HG02798 (cell line): ENCODE results near the gene LANCL2.

Source experiments
- ATAC-seq: cut with Tn5 transposase; IDR thresholded peaks from one replicate; pipeline ENCODE4 v1.9.1; 2021; ENCODE audit warnings: mild to moderate bottlenecking; ENCODE audit not compliant: unreplicated experiment, poor library complexity

Gene LANCL2

DNA sequence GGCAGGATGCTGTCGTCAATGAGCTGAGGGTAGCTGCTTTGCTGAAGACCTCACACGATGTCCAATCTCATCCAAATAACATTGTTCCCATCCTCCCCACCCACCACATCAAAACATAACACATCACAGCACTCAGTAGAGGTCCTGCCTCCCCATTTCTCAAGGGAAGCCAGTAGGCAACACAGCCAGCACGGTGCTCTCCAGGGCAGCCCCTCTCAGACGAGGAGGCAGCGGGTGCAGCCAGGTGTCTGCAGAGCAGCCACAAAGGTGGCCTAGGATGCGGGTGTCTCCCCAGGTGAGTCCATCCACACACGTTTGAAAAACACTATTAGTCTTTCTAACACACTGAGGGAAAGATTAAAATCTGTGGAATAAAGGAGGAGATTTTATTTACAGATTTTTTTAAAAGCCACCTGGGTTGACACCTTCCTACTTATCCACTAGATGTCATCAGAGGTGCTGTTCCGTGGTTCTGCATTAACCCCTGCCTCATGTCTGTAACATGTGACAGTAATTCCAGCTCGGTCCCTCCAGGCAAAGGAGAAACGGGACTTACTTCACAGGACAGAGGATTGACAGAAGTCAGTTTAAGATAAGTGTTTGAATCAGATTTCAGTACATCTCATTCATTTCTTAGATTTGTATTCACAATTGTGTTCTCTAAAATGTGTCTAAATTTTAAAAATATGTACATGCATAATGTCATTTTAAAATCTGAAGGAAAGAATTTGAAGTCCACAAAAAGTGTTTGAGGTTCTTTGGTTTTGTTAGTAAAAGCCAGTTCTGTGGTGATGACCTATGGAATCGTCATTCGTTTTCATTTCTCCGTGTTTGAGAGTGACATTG is 68.0 kb downstream of the LANCL2 start:
- ATAC-seq, result peak; percentile 65

GRCh38 chr7:55435466-55435865 is 70.3 kb downstream of the LANCL2 start:
- ATAC-seq, result no peak

DNA sequence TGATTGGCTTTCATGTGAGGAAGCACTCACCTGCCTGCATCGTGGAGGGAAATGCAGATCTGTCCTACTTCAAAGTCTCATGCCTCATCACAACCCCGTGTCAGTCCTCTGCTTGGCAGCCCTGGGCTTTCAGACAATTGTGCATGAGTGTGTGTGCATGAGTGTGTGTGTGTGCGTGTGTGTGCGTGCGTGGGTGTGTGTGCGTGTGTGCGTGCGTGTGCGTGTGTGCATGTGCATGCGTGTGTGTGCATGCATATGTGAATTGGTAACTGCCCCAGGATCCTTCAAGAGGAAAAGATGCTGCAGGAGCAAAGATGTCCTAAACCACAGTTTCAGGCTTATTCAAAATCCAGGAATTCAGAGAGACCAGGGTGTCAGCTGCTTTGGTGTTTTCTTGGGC is 71.3 kb downstream of the LANCL2 start:
- ATAC-seq, result no peak

GRCh38 chr7:55437375-55437774 is 72.2 kb downstream of the LANCL2 start:
- no peak for ATAC-seq

- ATAC-seq, result no peak
Measured at GRCh38 chr7:55438085-55438756, 73.1 kb downstream of the LANCL2 start.

GRCh38 chr7:55438757-55439525 is 73.8 kb downstream of the LANCL2 start:
- no peak for ATAC-seq

GRCh38 chr7:55439627-55440026 is 74.5 kb downstream of the LANCL2 start:
- ATAC-seq, result no peak

DNA sequence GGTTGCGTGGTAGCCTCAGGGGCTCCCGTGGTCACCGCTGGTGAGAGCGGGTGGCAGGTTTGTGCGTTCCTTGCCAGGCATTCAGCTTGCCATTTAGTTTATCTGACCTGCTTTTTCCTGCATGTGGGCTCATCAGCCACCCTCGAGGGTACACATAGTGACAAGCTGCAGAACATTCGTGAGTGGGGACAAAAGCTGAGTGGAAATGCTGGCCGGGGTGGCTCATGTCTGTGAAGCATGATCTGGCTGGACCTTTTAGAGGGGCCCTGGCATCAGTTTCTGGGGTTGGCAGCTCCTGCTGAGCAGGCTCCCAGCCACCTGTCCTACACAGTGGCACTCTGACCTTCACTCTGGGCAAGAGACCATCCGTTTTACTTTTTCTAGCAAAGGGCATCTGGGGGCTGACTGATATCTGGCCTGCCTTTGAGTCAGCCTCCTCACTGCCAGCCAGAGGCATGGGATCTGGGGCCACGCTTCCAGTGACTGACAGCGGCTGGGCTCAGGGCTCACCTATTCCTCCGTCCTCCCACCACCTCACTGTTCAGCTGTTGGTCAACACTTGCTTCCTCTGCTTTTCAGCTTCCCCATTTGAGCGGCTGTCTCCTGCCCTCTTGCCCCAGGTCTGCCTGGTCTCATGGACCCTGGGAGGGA is 75.0 kb downstream of the LANCL2 start:
- ATAC-seq, result no peak

DNA sequence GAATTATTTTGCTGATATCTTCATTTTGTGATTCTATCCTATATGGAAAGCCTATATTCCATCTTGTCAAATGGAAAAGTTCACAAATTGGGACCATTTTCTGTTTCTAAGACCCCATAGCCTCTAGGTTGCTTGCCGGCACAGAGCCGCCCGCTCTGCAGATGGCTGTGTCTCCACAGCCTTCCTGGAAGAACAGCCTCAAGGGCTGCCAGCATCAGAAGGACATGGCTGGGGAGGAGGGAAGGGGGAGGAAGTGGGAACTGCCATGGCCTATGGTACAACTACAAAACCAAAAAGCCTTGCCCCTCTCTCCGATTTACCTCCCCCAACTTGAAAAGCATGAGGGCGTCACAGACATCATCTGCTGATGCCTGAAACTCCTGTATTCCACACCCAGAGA is 75.9 kb downstream of the LANCL2 start:
- no peak for ATAC-seq

DNA sequence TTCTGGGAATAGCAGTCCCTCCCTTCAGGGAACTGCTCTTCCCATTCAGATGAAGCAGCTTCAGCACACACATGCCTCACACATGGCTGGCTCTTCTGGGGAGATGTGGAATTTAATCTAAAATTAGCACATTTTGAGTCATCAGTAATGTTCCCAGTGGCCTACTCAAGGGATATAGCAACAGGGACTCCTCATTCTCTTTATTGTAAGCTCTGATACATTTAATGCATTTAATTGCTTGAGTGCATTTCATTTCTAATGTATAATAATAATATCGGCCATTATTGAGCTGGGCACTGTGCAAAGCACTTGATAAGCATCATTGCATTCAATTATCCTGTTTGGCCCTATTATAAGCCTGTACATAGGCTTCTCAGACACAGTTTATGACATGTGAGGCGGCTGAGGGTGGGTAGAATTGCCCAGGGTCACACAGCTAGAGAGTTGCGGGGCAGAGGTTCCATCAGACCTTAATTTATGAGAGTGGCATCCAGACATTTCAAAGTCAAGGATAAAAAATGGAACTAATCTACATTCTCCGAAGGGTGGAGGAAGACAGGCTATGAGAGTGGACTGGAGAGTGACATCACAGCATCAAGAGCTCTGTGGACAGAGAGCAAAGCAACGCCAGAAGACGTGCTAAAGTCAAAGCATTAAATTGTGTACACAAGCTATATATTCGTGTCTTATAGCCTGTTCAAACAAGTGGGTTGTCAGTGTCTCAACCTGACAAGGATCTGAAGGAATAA is 76.8 kb downstream of the LANCL2 start:
- no peak for ATAC-seq

DNA sequence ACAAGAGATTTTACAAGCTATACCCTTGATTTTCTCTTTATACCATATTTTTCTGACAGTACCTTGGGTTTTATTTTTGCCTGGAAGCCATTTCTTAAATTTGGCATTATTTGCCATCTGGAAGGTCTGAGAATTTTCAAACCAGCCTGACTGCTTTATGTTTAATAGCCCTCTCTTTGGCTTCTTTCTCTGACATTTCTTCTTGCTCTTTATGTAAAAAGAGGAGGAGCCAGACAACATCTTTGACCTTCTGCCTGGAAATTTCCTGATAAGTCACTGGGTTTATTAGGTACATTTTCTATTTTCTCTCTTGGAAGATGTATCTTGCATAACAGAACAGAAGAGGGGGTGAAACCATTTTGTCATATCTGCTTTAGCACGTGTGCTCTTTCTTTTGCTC is 79.6 kb downstream of the LANCL2 start:
- no peak for ATAC-seq

DNA sequence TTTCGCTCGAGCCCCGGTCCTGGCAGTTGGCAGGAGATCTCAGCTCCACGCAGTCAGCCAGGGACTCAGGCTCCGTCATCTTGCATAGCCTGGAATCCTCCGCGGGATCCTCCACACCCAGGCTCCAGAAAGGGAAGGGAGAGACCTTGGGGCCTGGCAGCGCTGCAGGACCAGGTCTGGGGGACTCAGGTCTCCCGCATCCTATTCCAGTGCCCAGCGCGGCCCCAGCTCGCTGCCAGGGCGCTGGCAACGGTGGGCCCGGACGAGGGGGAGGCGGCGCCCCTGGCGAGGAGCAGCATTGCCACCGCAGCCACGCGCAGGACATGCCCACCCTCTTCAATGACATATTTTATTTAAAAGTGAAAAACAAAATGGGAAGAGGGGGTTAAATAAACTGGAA is 83.4 kb downstream of the LANCL2 start:
- no peak for ATAC-seq

DNA sequence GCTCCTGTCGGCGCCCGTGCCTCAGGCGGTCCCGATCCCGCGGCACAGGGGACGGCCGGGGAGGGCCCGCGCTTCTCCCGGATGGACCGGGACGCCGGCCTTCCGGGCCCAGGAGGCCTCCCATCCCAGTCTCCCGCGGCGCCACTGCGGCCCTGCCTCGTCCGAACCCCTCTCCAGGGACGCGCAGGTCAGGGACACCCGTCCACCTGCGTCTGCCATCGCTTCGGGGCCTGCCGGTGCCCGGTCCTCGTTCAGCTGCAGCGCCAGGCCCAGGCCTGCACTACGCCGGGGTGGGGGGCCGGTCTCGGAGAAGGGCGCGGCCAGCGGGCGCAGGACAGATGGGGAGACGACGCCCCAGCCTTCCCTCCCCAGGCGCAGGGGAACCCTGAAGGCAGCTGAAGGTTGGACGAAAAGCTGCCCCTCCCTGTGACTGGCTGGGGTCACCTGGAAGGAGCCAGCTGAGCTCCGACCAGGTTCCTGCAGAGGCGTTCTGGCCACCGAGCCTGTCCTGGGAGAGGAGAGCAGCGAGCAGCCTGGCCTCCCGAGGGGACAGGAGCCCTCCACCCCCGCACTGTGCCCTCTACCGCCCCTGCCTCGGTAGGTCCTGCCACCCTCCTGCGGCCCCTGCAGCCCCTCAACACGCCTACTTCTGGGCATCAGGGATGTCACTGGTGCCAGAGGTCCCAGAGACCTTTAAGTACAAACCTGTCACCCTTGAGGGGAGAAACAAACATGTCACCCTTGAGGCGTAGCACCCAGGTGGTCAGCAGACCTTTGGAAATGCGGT is 84.3 kb downstream of the LANCL2 start:
- no peak for ATAC-seq

- no peak for ATAC-seq
Measured at GRCh38 chr7:55449992-55450535, 84.9 kb downstream of the LANCL2 start.

GRCh38 chr7:55452971-55453370 is 87.8 kb downstream of the LANCL2 start:
- no peak for ATAC-seq

DNA sequence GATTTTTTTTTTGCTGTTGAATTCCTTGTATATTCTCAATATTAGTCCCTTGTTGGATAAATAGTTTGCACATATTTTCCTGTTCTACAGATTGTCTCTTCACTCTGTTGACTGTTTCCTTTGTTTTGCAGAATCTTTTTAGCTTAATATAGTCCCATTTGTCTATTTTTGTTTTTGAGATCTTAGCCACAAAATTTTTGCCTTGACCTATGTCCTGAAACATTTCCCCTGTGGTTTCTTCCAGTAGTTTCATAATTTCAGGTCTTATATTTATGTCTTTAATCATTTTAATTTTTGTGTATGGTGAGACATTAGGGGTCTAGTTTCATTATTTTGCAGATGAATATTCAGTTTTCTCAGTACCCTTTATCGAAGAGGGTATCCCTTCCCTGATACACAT is 92.7 kb downstream of the LANCL2 start:
- no peak for ATAC-seq

- ATAC-seq, result no peak
Measured at GRCh38 chr7:55458351-55458750, 93.2 kb downstream of the LANCL2 start.

DNA sequence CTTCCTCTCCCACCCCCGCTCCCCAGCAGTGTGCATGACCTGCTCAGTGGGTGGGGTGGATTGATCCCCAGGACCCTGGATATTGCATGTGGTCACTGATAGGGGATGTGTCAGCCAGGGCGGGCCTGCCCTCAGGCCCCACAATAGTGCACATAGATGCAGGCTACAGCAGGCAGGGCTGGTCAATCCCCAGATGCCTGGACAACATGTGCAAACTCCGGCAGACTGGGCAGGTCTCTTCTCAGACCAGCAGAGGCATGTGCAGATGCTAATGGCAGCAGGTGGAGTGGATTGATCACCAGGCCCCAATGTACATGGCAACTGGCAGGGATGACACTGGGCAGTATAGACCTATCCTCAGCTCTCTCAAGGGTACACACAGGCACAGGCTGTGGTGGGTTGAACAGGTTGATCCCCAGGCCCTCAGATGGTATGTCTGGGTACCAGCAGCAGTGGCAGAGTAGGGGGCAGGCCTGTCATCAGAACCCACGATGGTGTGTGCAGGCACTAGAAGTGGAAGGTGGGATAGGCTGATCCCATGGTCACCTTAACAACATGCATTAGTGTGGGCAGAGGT is 98.6 kb downstream of the LANCL2 start:
- ATAC-seq, result no peak

GRCh38 chr7:55464422-55464821 is 99.3 kb downstream of the LANCL2 start:
- ATAC-seq, result no peak
